ENCODE results near the gene ZBTB43. TPM values are rescaled to one million over a fixed set of nuclear protein-coding genes. Genes with fewer than 3 reads are reported as not detected.

The ZBTB43 gene
- total RNA-seq, 2 donors from 2014 or later = 27.4 to 31.3 TPM

DNA sequence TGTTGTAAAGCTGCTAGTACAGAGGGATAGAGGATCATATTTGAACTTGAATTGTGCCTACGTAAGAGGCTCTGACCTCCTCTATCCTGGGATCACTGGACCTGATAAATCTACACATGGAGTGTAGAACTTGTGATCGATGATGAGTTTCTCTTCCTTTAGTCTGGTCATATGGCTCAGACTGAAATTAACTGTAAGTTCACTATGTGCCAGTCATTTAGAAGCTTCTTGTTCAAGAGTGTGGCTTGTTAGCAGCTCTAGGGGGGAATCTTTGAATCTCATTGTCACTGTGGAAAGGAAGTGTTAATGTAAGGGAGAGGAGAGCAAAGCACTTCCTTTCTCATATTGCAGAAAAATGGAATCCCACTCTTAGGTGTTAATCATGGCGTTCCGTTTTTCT lies 67.7 kb downstream of the ZBTB43 start:
- no peaks in the 10 kb centered on the region for H3K27me3 Mint-ChIP-seq
- peaks cover 21% of the 10 kb centered on the region for H3K4me1 Mint-ChIP-seq
- H3K9me3 Mint-ChIP-seq = no peaks in the 10 kb centered on the region
- peak; percentile 37 for ATAC-seq (replicated peaks)
- no peak overlapping the region for H3K4me3 Mint-ChIP-seq
- no peak overlapping the region for H3K27ac Mint-ChIP-seq
- peaks cover 13% of the 10 kb centered on the region for H3K36me3 Mint-ChIP-seq (ENCODE audit: low read depth)

DNA sequence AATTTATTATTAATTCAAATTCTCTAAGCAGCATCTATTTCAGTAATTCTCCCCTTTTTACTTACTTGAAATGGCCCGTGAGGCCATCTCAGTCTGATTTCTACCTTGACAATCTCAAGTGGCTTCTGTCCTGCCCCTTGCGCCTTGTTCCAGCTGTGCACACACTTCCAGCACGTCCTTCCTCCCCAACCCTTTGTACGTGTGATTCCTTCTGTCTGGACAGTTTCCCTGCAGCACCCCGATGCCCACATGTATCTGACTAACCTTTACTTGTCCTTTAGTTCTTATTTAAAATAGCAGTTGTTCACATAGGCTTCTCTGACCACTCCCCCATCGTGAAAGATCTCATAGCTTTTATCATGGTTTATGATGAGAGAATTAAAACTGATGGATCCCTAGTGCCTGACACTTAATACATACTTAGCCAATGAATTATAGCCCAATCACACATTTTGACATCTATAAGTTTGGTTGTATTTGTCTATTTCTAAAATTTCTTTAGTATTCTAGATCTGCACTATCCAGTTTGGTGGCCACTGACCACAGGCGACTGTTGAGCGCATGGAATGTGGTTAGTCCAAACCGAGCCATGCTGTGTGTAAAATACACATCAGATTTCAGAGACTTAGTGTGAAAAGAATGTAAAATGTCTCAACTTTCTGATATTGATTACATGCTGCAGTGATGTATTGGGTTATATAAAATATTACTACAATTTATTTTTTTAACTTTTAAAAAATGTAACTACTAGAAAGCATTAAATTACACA lies 69.9 kb downstream of the ZBTB43 start:
- peaks cover 10% of the 10 kb centered on the region for H3K36me3 Mint-ChIP-seq (ENCODE audit: low read depth)
- ATAC-seq (replicated peaks) = no peak
- H3K9me3 Mint-ChIP-seq = no peaks in the 10 kb centered on the region
- no peak overlapping the region for H3K27ac Mint-ChIP-seq
- H3K27me3 Mint-ChIP-seq = no peaks in the 10 kb centered on the region
- peaks cover 17% of the 10 kb centered on the region for H3K4me1 Mint-ChIP-seq
- H3K4me3 Mint-ChIP-seq = no peak overlapping the region

DNA sequence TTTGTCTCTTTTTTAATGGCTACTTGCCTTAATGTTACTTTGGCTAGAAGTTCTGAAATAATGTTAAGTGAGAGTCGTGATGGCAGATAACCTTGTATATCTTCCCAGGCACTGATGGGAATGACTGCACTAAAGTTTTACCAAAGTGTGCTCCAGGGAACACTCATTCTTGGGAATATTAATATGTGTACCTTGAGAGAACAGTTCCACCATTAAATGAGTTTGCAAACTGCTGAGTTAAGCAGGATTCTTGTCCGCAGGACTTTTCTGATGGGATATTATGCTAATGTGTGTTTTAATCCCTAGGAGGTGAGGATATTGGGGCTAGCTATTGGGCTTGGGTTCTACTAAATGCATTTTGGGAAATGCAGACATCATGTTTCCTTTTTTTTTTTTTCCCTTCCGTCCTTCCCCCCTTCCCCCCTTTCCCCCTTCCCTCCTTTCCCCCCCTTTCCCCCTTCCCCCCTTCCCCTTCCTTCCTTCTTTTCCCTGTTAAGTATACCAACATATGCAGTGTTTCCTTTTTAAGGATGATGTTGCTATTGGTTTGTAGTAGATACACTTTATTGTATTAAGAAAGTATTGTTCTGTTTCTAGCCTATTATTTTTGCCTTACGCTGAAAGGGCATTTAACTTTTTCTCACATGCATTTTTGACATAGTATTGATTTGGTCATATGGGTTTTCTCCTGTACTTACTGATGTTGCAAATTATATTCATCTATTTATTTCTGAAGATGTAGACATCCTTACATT lies 71.1 kb downstream of the ZBTB43 start:
- no peak for ATAC-seq (replicated peaks)
- no peaks in the 10 kb centered on the region for H3K27me3 Mint-ChIP-seq
- H3K4me3 Mint-ChIP-seq = no peak overlapping the region
- H3K36me3 Mint-ChIP-seq (ENCODE audit: low read depth) = peaks cover 22% of the 10 kb centered on the region
- H3K27ac Mint-ChIP-seq = peak overlapping the region; percentile 24
- H3K9me3 Mint-ChIP-seq = no peaks in the 10 kb centered on the region
- peaks cover 17% of the 10 kb centered on the region for H3K4me1 Mint-ChIP-seq

DNA sequence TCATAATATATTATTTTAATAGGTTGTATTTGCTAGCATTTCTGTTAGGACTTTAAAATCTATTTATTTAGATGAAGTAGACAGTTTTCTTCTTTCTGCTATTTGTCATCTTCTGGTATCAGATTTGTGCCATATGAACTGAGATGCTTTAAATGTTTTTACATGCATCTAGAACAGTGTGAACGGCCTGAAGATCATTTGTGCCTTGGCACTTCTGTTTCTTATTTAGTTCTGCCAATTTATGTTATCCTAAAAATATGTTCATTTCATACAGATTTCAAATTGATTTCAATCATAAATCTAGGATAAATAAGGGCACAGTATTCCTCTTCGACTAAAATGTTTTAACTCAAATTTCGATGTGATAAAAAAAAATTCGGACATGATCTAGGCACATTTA lies 71.7 kb downstream of the ZBTB43 start:
- H3K27me3 Mint-ChIP-seq = no peaks in the 10 kb centered on the region
- H3K36me3 Mint-ChIP-seq (ENCODE audit: low read depth) = peaks cover 25% of the 10 kb centered on the region
- H3K4me1 Mint-ChIP-seq = peaks cover 17% of the 10 kb centered on the region
- no peak overlapping the region for H3K4me3 Mint-ChIP-seq
- no peaks in the 10 kb centered on the region for H3K9me3 Mint-ChIP-seq
- H3K27ac Mint-ChIP-seq = peak overlapping the region; percentile 31
- ATAC-seq (replicated peaks) = no peak

DNA sequence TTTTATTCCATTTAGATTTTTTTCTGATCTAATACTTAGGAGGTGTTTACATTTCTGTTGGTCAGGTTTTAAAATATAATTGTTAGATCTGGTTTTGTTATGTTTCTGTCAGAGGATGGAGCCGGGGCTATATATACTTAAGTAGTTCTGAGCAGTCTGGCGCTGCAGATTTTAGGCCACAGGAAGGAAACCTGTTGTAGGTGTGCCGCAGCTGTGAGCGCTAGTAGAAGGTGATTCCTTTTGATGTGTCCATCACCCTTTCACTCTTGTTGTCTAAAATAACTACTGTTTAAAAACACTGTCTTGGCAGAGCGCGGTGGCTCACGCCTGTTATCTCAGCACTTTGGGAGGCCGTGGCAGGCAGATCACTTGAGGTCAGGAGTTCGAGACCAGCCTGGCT lies 72.6 kb downstream of the ZBTB43 start:
- Mint-ChIP-seq H3K27me3 (no peaks in the 10 kb centered on the region), H3K9me3 (no peaks in the 10 kb centered on the region), H3K27ac (peak overlapping the region; percentile 31), H3K36me3 (ENCODE audit: low read depth) (peaks cover 34% of the 10 kb centered on the region), H3K4me1 (peaks cover 13% of the 10 kb centered on the region), H3K4me3 (no peak overlapping the region)
- ATAC-seq (replicated peaks) = no peak

DNA sequence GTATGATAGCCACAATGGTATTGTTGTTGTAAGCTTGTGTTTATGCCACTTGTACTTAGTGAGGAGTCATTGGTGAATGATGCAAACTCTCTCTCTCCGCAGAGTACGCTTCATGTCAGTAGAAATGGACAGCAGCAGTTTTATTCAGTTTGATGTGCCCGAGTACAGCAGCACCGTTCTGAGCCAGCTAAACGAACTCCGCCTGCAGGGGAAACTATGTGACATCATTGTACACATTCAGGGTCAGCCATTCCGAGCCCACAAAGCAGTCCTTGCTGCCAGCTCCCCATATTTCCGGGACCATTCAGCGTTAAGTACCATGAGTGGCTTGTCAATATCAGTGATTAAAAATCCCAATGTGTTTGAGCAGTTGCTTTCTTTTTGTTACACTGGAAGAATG lies 74.4 kb downstream of the ZBTB43 start:
- H3K4me3 Mint-ChIP-seq = no peak overlapping the region
- H3K27ac Mint-ChIP-seq = no peak overlapping the region
- H3K4me1 Mint-ChIP-seq = peaks cover 9% of the 10 kb centered on the region
- no peak for ATAC-seq (replicated peaks)
- H3K9me3 Mint-ChIP-seq = no peaks in the 10 kb centered on the region
- H3K36me3 Mint-ChIP-seq (ENCODE audit: low read depth) = peaks cover 35% of the 10 kb centered on the region
- no peaks in the 10 kb centered on the region for H3K27me3 Mint-ChIP-seq

DNA sequence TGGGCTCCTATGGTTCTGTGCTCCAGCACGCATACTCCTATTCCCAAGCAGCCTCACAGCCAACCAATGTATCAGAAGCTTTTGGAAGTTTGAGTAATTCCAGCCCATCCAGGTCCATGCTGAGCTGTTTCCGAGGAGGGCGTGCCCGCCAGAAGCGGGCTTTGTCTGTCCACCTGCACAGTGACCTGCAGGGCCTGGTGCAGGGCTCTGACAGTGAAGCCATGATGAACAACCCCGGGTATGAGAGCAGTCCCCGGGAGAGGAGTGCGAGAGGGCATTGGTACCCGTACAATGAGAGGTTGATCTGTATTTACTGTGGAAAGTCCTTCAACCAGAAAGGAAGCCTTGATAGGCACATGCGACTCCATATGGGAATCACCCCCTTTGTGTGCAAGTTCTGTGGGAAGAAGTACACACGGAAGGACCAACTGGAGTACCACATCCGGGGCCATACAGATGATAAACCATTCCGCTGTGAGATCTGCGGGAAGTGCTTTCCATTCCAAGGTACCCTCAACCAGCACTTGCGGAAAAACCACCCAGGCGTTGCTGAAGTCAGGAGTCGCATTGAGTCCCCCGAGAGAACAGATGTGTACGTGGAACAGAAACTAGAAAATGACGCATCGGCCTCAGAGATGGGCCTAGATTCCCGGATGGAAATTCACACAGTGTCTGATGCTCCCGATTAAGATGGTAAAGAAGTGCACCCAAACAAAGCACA lies 75.5 kb downstream of the ZBTB43 start:
- H3K9me3 Mint-ChIP-seq = no peaks in the 10 kb centered on the region
- peaks cover 5% of the 10 kb centered on the region for H3K4me1 Mint-ChIP-seq
- no peak overlapping the region for H3K27ac Mint-ChIP-seq
- no peak overlapping the region for H3K4me3 Mint-ChIP-seq
- no peak for ATAC-seq (replicated peaks)
- no peaks in the 10 kb centered on the region for H3K27me3 Mint-ChIP-seq
- peaks cover 35% of the 10 kb centered on the region for H3K36me3 Mint-ChIP-seq (ENCODE audit: low read depth)

DNA sequence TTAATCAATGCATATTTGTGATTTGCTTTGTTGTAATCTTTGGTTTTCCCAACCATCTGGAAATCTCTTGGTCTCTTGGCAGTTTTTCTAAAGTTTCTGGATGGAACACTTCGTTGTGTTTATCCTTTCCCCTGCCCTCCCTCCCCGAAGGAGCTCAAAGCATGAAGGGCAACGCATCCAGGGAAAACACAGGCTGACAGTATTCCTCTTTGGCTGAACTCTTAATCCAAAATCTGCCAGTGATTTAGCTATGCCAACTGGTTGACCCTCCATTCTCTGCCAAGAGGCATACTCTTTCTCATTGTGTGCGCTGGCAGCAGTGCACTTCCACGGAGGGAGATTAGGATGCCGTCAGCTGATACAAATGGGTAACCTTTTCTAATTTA lies 76.1 kb downstream of the ZBTB43 start:
- no peak for ATAC-seq (replicated peaks)
- Mint-ChIP-seq H3K27me3 (no peaks in the 10 kb centered on the region), H3K36me3 (ENCODE audit: low read depth) (peaks cover 35% of the 10 kb centered on the region), H3K9me3 (no peaks in the 10 kb centered on the region), H3K4me3 (no peak overlapping the region), H3K27ac (no peak overlapping the region), H3K4me1 (peaks cover 5% of the 10 kb centered on the region)

DNA sequence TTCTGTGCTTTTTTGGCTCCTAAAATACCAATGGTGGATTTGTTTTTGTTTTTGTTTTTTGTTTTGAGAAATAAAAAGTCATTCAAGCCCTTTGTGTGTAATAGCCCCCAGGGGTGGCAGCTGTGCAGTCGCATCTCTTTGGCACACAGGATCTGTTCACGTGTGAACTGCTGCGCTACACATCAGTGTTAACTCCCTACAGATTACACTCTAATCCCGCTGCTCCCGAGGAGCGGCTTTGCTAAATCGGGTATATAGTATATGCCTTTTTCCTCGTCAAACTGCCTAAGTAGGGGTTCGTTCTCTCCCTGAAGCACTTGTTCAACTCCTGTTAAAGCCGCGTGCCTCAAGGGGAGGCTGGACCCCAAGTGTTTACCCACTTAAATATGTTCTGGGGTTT lies 77.9 kb downstream of the ZBTB43 start:
- Mint-ChIP-seq H3K36me3 (ENCODE audit: low read depth) (peaks cover 35% of the 10 kb centered on the region), H3K27me3 (no peaks in the 10 kb centered on the region), H3K9me3 (no peaks in the 10 kb centered on the region), H3K4me3 (no peak overlapping the region), H3K4me1 (no peaks in the 10 kb centered on the region), H3K27ac (no peak overlapping the region)
- ATAC-seq (replicated peaks) = no peak

DNA sequence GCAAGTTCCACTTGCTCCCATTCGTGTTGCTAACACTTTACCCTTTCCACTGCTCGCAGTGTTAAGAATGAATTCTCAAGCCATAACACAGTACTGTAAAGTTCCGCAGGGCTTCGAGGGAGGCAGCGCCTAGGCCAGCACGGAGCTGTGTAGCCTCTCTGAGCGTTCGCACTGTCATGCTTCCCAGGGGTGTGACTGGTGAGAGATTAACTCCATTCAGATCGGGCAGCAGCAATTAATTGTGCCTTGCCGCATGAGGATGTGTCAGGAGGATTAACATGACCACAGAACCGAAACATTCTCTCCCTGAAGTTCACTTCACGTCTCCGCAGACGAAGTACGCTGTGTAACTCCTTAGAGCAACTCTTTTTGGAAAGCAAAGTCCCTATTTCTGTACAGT lies 78.8 kb downstream of the ZBTB43 start:
- no peaks in the 10 kb centered on the region for H3K4me1 Mint-ChIP-seq
- no peak overlapping the region for H3K27ac Mint-ChIP-seq
- H3K9me3 Mint-ChIP-seq = no peaks in the 10 kb centered on the region
- ATAC-seq (replicated peaks) = no peak
- no peaks in the 10 kb centered on the region for H3K27me3 Mint-ChIP-seq
- peaks cover 35% of the 10 kb centered on the region for H3K36me3 Mint-ChIP-seq (ENCODE audit: low read depth)
- no peak overlapping the region for H3K4me3 Mint-ChIP-seq

DNA sequence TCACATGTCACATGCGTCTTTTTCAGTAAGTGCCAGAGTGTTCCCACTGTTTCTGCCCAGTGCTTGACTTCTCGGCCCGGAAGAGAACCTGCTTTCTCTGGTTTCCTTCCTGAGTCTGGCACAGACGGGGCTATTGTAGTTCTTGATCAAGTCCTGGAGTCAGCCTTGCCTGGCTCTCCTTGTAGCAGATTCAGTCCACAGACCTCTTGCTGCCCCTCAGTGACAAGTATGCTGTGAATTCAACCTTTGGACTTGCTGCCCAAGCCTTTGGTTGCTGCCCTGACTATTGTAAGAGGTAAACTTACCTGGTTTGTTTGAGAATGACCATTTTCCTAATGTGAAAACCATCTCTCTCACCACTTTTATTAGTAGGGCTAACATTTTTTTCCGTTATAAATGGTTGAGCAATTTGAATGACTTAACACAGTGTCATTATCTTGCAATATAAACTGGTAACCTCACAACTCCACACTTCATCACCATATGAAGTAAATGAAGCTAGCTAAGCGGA lies 80.3 kb downstream of the ZBTB43 start:
- H3K27me3 Mint-ChIP-seq = no peaks in the 10 kb centered on the region
- H3K27ac Mint-ChIP-seq = no peak overlapping the region
- peaks cover 20% of the 10 kb centered on the region for H3K36me3 Mint-ChIP-seq (ENCODE audit: low read depth)
- no peaks in the 10 kb centered on the region for H3K4me1 Mint-ChIP-seq
- no peaks in the 10 kb centered on the region for H3K9me3 Mint-ChIP-seq
- H3K4me3 Mint-ChIP-seq = no peak overlapping the region
- no peak for ATAC-seq (replicated peaks)

DNA sequence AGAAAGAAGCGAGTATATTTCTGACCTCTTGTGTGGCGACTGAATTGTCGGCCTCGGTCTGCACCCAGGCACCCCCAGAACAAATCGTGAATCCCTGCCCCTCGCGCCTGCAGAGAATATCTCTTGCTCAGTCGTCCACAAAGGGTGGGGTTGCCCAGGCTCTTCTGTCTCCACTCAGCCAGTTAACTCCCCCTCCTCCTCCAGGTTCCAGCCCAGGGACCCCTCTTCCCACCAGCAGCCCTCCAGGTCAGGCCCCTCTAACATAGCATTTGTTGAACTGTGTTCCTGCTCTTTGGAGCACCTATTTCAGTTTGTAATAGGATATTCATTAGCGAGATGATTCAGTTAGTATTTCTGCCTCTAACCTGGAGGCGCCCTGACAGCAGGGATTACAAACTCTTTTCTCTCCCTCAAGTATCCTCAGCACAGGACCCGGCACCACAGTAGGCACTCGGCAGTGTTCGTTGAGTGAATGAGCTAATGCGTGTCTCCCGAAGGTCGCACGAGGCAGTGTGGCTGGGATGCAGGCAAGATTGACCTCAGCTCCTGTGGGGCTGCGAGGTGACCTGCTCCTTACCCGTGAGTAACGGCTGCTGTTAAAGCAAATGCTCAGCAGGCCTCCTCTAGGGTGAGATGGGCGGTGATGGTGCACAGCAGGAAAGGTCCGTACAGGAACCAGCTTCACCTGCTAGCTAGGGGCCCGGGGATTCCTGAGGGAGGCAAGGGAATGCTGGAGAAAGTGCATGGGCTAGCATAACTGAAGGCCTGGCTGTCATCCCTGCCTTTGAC lies 81.4 kb downstream of the ZBTB43 start:
- Mint-ChIP-seq H3K4me3 (no peak overlapping the region), H3K36me3 (ENCODE audit: low read depth) (peaks cover 10% of the 10 kb centered on the region), H3K4me1 (no peaks in the 10 kb centered on the region), H3K27ac (no peak overlapping the region), H3K27me3 (no peaks in the 10 kb centered on the region), H3K9me3 (no peaks in the 10 kb centered on the region)
- no peak for ATAC-seq (replicated peaks)

DNA sequence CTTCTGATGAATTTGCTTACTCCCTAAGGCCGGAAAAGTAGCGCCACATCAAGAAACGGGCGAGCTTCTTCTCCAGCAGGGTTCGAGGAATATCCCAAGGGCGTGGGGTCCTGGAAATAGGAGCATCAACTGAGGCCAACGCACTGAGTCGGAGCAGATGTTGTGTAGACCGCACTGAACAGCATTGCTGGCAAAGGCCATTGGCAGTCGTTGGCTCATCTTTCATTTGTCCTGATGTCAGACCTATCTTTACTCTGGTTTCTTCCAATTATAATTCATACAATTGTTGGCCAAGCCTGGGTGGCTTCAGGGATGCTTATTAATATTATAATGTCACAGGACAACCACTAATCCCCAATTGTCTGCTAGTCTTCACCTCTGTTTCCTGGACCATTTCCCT lies 82.1 kb downstream of the ZBTB43 start:
- Mint-ChIP-seq H3K4me3 (no peak overlapping the region), H3K27me3 (no peaks in the 10 kb centered on the region), H3K4me1 (no peaks in the 10 kb centered on the region), H3K27ac (no peak overlapping the region), H3K36me3 (ENCODE audit: low read depth) (peaks cover 6% of the 10 kb centered on the region), H3K9me3 (no peaks in the 10 kb centered on the region)
- no peak for ATAC-seq (replicated peaks)
